Central memory CD4-positive, alpha-beta T cell (primary cell): Measurements from ENCODE around the gene NOS1.

ENCODE experiments used
- DNase-seq: peaks from one replicate; pipeline ENCODE4 v3.0.0; 2022

Gene NOS1

GRCh38 chr12:117328556-117329100 is 32.8 kb downstream of the NOS1 start:
- no peak for DNase-seq

GRCh38 chr12:117322428-117322827 is 39.0 kb downstream of the NOS1 start:
- DNase-seq: no peak

- DNase-seq: no peak
These were observed 39.9 kb downstream of the NOS1 start for GRCh38 chr12:117321572-117321971.

GRCh38 chr12:117318591-117318990 is 42.8 kb downstream of the NOS1 start:
- DNase-seq: no peak

- no peak for DNase-seq
These were observed 45.1 kb downstream of the NOS1 start for GRCh38 chr12:117316336-117316735.

GRCh38 chr12:117313926-117314325 is 47.5 kb downstream of the NOS1 start:
- DNase-seq: no peak

- DNase-seq: no peak
These were observed 48.7 kb downstream of the NOS1 start for GRCh38 chr12:117312770-117313169.

GRCh38 chr12:117309276-117309925 is 52.0 kb downstream of the NOS1 start:
- DNase-seq: no peak

- no peak for DNase-seq
These were observed 61.3 kb downstream of the NOS1 start for GRCh38 chr12:117300174-117300573.

GRCh38 chr12:117298648-117299225 is 62.7 kb downstream of the NOS1 start:
- no peak for DNase-seq

- no peak for DNase-seq
These were observed 63.2 kb downstream of the NOS1 start for GRCh38 chr12:117298191-117298590.

GRCh38 chr12:117294189-117294603 is 67.2 kb downstream of the NOS1 start:
- DNase-seq: no peak

GRCh38 chr12:117293510-117293909 is 67.9 kb downstream of the NOS1 start:
- DNase-seq: no peak

- DNase-seq: no peak
These were observed 68.7 kb downstream of the NOS1 start for GRCh38 chr12:117292688-117293087.

GRCh38 chr12:117284140-117284539 is 77.3 kb downstream of the NOS1 start:
- DNase-seq: no peak

GRCh38 chr12:117282490-117282889 is 78.9 kb downstream of the NOS1 start:
- no peak for DNase-seq

GRCh38 chr12:117280019-117280680 is 81.3 kb downstream of the NOS1 start:
- DNase-seq: no peak

- DNase-seq: no peak
These were observed 81.8 kb downstream of the NOS1 start for GRCh38 chr12:117279606-117280005.

- DNase-seq: no peak
These were observed 83.6 kb downstream of the NOS1 start for GRCh38 chr12:117277875-117278274.

- DNase-seq: no peak
These were observed 88.3 kb downstream of the NOS1 start for GRCh38 chr12:117273091-117273490.

- DNase-seq: no peak
These were observed 88.7 kb downstream of the NOS1 start for GRCh38 chr12:117272690-117273089.

- no peak for DNase-seq
These were observed 98.7 kb downstream of the NOS1 start for GRCh38 chr12:117262749-117263148.

- no peak for DNase-seq
These were observed 100.2 kb downstream of the NOS1 start for GRCh38 chr12:117261247-117261646.

GRCh38 chr12:117255386-117255785 is 106.0 kb downstream of the NOS1 start:
- DNase-seq: no peak
